CD4-positive, alpha-beta T cell treated with Interleukin-17A for 4 hours (primary cell): ENCODE measurements around the gene CHRNB1.

Experiments
- DNase-seq: peaks from one replicate; pipeline ENCODE4 v3.0.0-alpha.2; 2020; ENCODE audit warnings: mixed read lengths

CHRNB1 gene

GRCh38 chr17:7444682-7445618, at the start of gene CHRNB1:
Gene CHRNB1 (plus strand): TSS chr17:7445061. CDS start chr17:7445128, 67 bp downstream.
- DNase-seq: peak; percentile 24

GRCh38 chr17:7396147-7396546, 48.7 kb upstream of the CHRNB1 start:
- no peak for DNase-seq

GRCh38 chr17:7398612-7399011, 46.2 kb upstream of the CHRNB1 start:
- DNase-seq: no peak

GRCh38 chr17:7403043-7403726, 41.7 kb upstream of the CHRNB1 start:
- DNase-seq: peak; percentile 52

- DNase-seq: no peak
These were observed 41.2 kb upstream of the CHRNB1 start for GRCh38 chr17:7403727-7403976.

- peak; percentile 98 for DNase-seq
These were observed 40.7 kb upstream of the CHRNB1 start, which contains the start of gene TMEM256 for GRCh38 chr17:7403977-7404736. Gene TMEM256 (minus strand): TSS chr17:7404097. CDS start chr17:7404084, 13 bp downstream.

GRCh38 chr17:7404737-7405349, 40.0 kb upstream of the CHRNB1 start:
- DNase-seq: peak; percentile 81

- DNase-seq: no peak
These were observed 39.3 kb upstream of the CHRNB1 start for GRCh38 chr17:7405350-7406234.

- no peak for DNase-seq
These were observed 38.5 kb upstream of the CHRNB1 start for GRCh38 chr17:7406235-7406825.

- DNase-seq: no peak
These were observed 37.8 kb upstream of the CHRNB1 start for GRCh38 chr17:7407082-7407481.

- DNase-seq: no peak
These were observed 37.2 kb upstream of the CHRNB1 start, which contains the start of gene NLGN2 for GRCh38 chr17:7407485-7408251. Gene NLGN2 (plus strand): TSS chr17:7407845. CDS start chr17:7408256, 411 bp downstream.

- peak; percentile 52 for DNase-seq
These were observed 36.6 kb upstream of the CHRNB1 start for GRCh38 chr17:7408252-7408727.

- no peak for DNase-seq
These were observed 36.0 kb upstream of the CHRNB1 start for GRCh38 chr17:7408863-7409262.

GRCh38 chr17:7409716-7410115, 35.1 kb upstream of the CHRNB1 start:
- DNase-seq: no peak

GRCh38 chr17:7410634-7411426, 34.0 kb upstream of the CHRNB1 start:
- DNase-seq: no peak

GRCh38 chr17:7411427-7411750, 33.5 kb upstream of the CHRNB1 start:
- DNase-seq: no peak

- DNase-seq: no peak
These were observed 31.4 kb upstream of the CHRNB1 start for GRCh38 chr17:7413346-7413985.

GRCh38 chr17:7414837-7415236, 30.0 kb upstream of the CHRNB1 start:
- no peak for DNase-seq

GRCh38 chr17:7415784-7416183, 29.1 kb upstream of the CHRNB1 start:
- no peak for DNase-seq
